Suprapubic skin (tissue), 4 donors: ENCODE data around the gene BEST4.

Source experiments
- POLR2A ChIP-seq, 2 donors: fragments of 450-650 bp; IDR thresholded peaks; one replicate each; pipeline ENCODE4 v1.6.1; 2017; ENCODE audit warnings: antibody characterized with exemption in 2 of 2, mild to moderate bottlenecking in 2 of 2, moderate library complexity in 2 of 2
- POLR2AphosphoS5 ChIP-seq, 3 donors: sonication (generic); formaldehyde crosslinking; IDR thresholded peaks; one replicate each; pipeline ENCODE4 v1.6.1; 2017; ENCODE audit warnings: antibody characterized with exemption in 3 of 3
- TF ChIP-seq, protein P1 (sequence below), 2 donors: fragments of 200-600 bp in 1 of 2; fragments of 450-650 bp in 1 of 2; sonication (generic) in 1 of 2; IDR thresholded peaks; one replicate each; pipeline ENCODE4 v1.5.1; 2016 to 2019; ENCODE audit warnings: antibody characterized with exemption in 2 of 2, mild to moderate bottlenecking in 1 of 2, moderate library complexity in 1 of 2

DNA sequence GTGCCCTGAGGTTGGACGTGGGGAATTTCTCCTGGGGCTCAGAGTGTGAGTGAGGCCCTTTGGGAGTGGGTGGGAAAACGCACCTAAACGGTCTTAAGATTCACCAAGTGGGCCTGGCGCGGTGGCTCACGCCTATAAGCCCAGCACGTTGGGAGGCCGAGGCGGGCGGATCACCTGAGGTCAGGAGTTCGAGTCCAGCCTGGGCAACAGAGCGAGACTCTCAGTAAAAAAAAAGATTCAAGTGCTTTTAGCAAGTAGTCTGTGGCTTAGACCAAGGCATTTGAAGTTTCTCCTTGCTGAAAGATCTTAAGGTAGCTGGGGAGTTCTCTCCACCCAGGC, 11.3 kb downstream of the BEST4 start:
- TF ChIP-seq, protein P1, sequence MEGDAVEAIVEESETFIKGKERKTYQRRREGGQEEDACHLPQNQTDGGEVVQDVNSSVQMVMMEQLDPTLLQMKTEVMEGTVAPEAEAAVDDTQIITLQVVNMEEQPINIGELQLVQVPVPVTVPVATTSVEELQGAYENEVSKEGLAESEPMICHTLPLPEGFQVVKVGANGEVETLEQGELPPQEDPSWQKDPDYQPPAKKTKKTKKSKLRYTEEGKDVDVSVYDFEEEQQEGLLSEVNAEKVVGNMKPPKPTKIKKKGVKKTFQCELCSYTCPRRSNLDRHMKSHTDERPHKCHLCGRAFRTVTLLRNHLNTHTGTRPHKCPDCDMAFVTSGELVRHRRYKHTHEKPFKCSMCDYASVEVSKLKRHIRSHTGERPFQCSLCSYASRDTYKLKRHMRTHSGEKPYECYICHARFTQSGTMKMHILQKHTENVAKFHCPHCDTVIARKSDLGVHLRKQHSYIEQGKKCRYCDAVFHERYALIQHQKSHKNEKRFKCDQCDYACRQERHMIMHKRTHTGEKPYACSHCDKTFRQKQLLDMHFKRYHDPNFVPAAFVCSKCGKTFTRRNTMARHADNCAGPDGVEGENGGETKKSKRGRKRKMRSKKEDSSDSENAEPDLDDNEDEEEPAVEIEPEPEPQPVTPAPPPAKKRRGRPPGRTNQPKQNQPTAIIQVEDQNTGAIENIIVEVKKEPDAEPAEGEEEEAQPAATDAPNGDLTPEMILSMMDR (IDR thresholded peaks at IDR 0.05), result no peak
- TF ChIP-seq POLR2AphosphoS5 (IDR thresholded peaks at IDR 0.05), result no peak
- no peak for TF ChIP-seq POLR2A (IDR thresholded peaks at IDR 0.05)
